ENCODE data around the gene CLIC3.

CLIC3 gene

GRCh38 chr9:136964171-136964689 is 32.1 kb downstream of the CLIC3 start:
- no peak for DNase-seq (ENCODE audit: low read depth)

- DNase-seq (ENCODE audit: low read depth): no peak
These were observed 32.6 kb downstream of the CLIC3 start for GRCh38 chr9:136963751-136964150.

- no peak for DNase-seq (ENCODE audit: low read depth)
These were observed 33.0 kb downstream of the CLIC3 start for GRCh38 chr9:136963341-136963740.

- DNase-seq (ENCODE audit: low read depth): no peak
These were observed 33.6 kb downstream of the CLIC3 start for GRCh38 chr9:136962701-136963248.

GRCh38 chr9:136962163-136962562 is 34.2 kb downstream of the CLIC3 start:
- no peak for DNase-seq (ENCODE audit: low read depth)

- no peak for DNase-seq (ENCODE audit: low read depth)
These were observed 34.9 kb downstream of the CLIC3 start for GRCh38 chr9:136961279-136962065.

GRCh38 chr9:136960938-136961275 is 35.5 kb downstream of the CLIC3 start:
- no peak for DNase-seq (ENCODE audit: low read depth)

GRCh38 chr9:136960212-136960937 is 36.0 kb downstream of the CLIC3 start:
- DNase-seq (ENCODE audit: low read depth): no peak

- DNase-seq (ENCODE audit: low read depth): no peak
These were observed 37.2 kb downstream of the CLIC3 start for GRCh38 chr9:136958898-136959850.

GRCh38 chr9:136958473-136958872 is 37.9 kb downstream of the CLIC3 start:
- no peak for DNase-seq (ENCODE audit: low read depth)

GRCh38 chr9:136957901-136958300 is 38.5 kb downstream of the CLIC3 start:
- no peak for DNase-seq (ENCODE audit: low read depth)

GRCh38 chr9:136957461-136957860 is 38.9 kb downstream of the CLIC3 start:
- DNase-seq (ENCODE audit: low read depth): no peak

GRCh38 chr9:136956604-136957003 is 39.8 kb downstream of the CLIC3 start:
- no peak for DNase-seq (ENCODE audit: low read depth)

GRCh38 chr9:136955943-136956335 is 40.4 kb downstream of the CLIC3 start:
- DNase-seq (ENCODE audit: low read depth): no peak

- DNase-seq (ENCODE audit: low read depth): no peak
These were observed 41.0 kb downstream of the CLIC3 start for GRCh38 chr9:136955202-136955942.

GRCh38 chr9:136954270-136955083 is 41.9 kb downstream of the CLIC3 start:
- no peak for DNase-seq (ENCODE audit: low read depth)

- no peak for DNase-seq (ENCODE audit: low read depth)
These were observed 42.5 kb downstream of the CLIC3 start for GRCh38 chr9:136953771-136954269.

- no peak for DNase-seq (ENCODE audit: low read depth)
These were observed 43.2 kb downstream of the CLIC3 start for GRCh38 chr9:136952876-136953770.

GRCh38 chr9:136952321-136952850 is 44.0 kb downstream of the CLIC3 start:
- DNase-seq (ENCODE audit: low read depth): no peak
